Ovary (tissue), 9 donors: Measurements from ENCODE around the gene CD79A. TPM values are rescaled to one million over a fixed set of nuclear protein-coding genes. Genes with fewer than 3 reads are reported as not detected.

Source experiments
- DNase-seq, 5 donors: peaks; one replicate each; pipeline ENCODE4 v3.0.0-alpha.2; 2019 to 2020
- H3K27ac ChIP-seq, 2 donors: fragments of 200-600 bp; one replicate each; pipeline versions ENCODE4 v1.5.1 to v1.8.0; 2019 to 2022
- H3K27me3 ChIP-seq: fragments of 200-600 bp; one replicate; pipeline ENCODE4 v1.8.0; 2022
- H3K36me3 ChIP-seq: fragments of 200-600 bp; sonication (generic); one replicate; pipeline ENCODE4 v1.5.1; 2019
- H3K4me1 ChIP-seq: one replicate; pipeline ENCODE4 v1.8.1; 2013; ENCODE audit warnings: mild to moderate bottlenecking, moderate library complexity; ENCODE audit not compliant: insufficient read depth
- H3K4me3 ChIP-seq: fragments of 200-600 bp; sonication (generic); one replicate; pipeline ENCODE4 v1.5.1; 2017
- H3K9me3 ChIP-seq, 2 donors: fragments of 200-600 bp in 1 of 2; sonication (generic) in 1 of 2; one replicate each; pipeline versions ENCODE4 v1.5.1 to v1.8.1; 2013 to 2019; ENCODE audit warnings: mild to moderate bottlenecking in 1 of 2, moderate library complexity in 1 of 2
- CTCF ChIP-seq, 3 donors: fragments of 450-650 bp in 2 of 3; fragments of 200-600 bp in 1 of 3; IDR thresholded peaks; one replicate each; pipeline versions ENCODE4 v1.5.1 to v1.8.0; 2016 to 2022; ENCODE audit warnings: antibody characterized with exemption in 3 of 3, mild to moderate bottlenecking in 1 of 3
- EP300 ChIP-seq: sonication (generic); formaldehyde crosslinking; IDR thresholded peaks from one replicate; pipeline ENCODE4 v1.6.1; 2017; ENCODE audit warnings: antibody characterized with exemption
- POLR2A ChIP-seq: fragments of 450-650 bp; IDR thresholded peaks from one replicate; pipeline ENCODE4 v1.6.1; 2017; ENCODE audit warnings: antibody characterized with exemption, mild to moderate bottlenecking, moderate library complexity
- WGBS, 3 donors: extraction: QIAGEN DNeasy Blood & Tissue Kit in 1 of 3; methylation state at CpG; one replicate each; pipeline versions ENCODE4 v1.1.5 to v1.1.7; 2013 to 2017; 5-methylcytosine and 5-hydroxymethylcytosine counted together
- intact Hi-C, 4 donors: fragments of 100-400 bp; cut with DNase I; formaldehyde crosslinking; loops; one replicate each; pipeline versions ENCODE4 v1.11.0 to v1.15.1; 2022 to 2023
- microRNA-seq, 3 donors: library from miRNA; unstranded; fragments of <30 nt; microRNA quantifications; one replicate each; pipeline versions ENCODE4 to v1.2.0, GENCODE V29; 2019 to 2020
- polyA plus RNA-seq, 2 donors: library from polyadenylated mRNA; stranded (reverse); fragments of 200-250 nt in 1 of 2; fragments of 350-450 nt in 1 of 2; fragmentation: Illumina TruSeq in 1 of 2; extraction: RNeasy Lipid Tissue Mini Kit (QIAGEN cat#74804) in 1 of 2; gene quantifications; one replicate each; pipeline ENCODE4 v1.2.3, GENCODE V29; 2013 to 2014
- small RNA-seq: library from RNA; depleted of rRNA; stranded (forward); fragments of <200 nt; gene quantifications from one replicate; pipeline ENCODE3, GENCODE V24; 2016
- total RNA-seq, 7 donors: library from RNA; depleted of rRNA in 2 of 7; stranded (reverse); fragments of >200 nt in 2 of 7; fragmentation: NEBNext Ultra II Directional in 3 of 7; extraction: Animal tissue kit (Norgen Biotek cat#: 25700) in 3 of 7; gene quantifications; one replicate each; pipeline versions ENCODE4 v1.1.0 to v1.2.4, GENCODE V29; 2016 to 2023
- donor health status: DM: no; HTN: no; CAD: no; lungs with moderate emphysema.
- donor health status: DM: no; HTN: no; CAD: no.
- donor health status: Bipolar disorder and iron deficiency.
- donor health status: DM: yes; HTN: yes; CAD: no.
- donor health status: DM: no; HTN: no; CAD: no.
- donor health status: DM: yes; HTN: yes; CAD: no.

Gene CD79A
- total and polyA plus RNA-seq, 9 donors, result 0.25 to 1.4 (median 0.63) TPM; not detected in 1

GRCh38 chr19:41930322-41930722 is 53.2 kb downstream of the CD79A start:
- no peak overlapping the region for H3K4me3 ChIP-seq
- H3K36me3 ChIP-seq, result no peaks in the 10 kb centered on the region
- DNase-seq, result no peak
- no peaks in the 10 kb centered on the region for H3K9me3 ChIP-seq
- H3K27ac ChIP-seq, result no peak overlapping the region
- peaks cover 5% of the 10 kb centered on the region for H3K4me1 ChIP-seq
- WGBS, 3 donors, result 12 to 21% (median 14%) methylated on average over 7 of the region's 7 CpGs
- TF ChIP-seq CTCF (IDR thresholded peaks at IDR 0.05), result no peak
- no peak for TF ChIP-seq EP300
- no peak for TF ChIP-seq POLR2A
- intact Hi-C loops, result no loop called here
- no peaks in the 10 kb centered on the region for H3K27me3 ChIP-seq

Small RNAs within 50 kb of the gene (microRNA-seq; reads per million reads assigned to microRNA genes)
- gene MIR6797, result 0 reads per million in 3 donors

Small RNAs within 50 kb of the gene (small RNA-seq; reads per million reads assigned to genes)
- not detected for gene MIR6797

Other genes with a start within 250 kb of the CD79A start
- gene CEACAM7, start 189.0 kb upstream of the CD79A start, total RNA-seq, result under 1 TPM in 2 of 7 donors, not detected in 5; 0.08 to 0.55 TPM
- gene CEACAM7, start 189.0 kb upstream of the CD79A start, polyA plus RNA-seq, result not detected
- gene CEACAM5, start 168.7 kb upstream of the CD79A start, total RNA-seq, result 1 to 10 TPM in 2 of 7 donors, under 1 TPM in 1, not detected in 4; 0.27 to 1.5 (median 1.3) TPM
- gene CEACAM5, start 168.7 kb upstream of the CD79A start, polyA plus RNA-seq, result not detected
- gene CEACAM6, start 121.7 kb upstream of the CD79A start, total RNA-seq, result under 1 TPM in 4 of 7 donors, not detected in 3; 0.10 to 0.84 (median 0.29) TPM
- gene CEACAM6, start 121.7 kb upstream of the CD79A start, polyA plus RNA-seq, result under 1 TPM in 1 of 2 donors, not detected in 1; 0.07 TPM
- gene CEACAM3, start 80.7 kb upstream of the CD79A start, total RNA-seq, result not detected
- under 1 TPM in 1 of 2 donors, not detected in 1; 0.62 TPM for gene CEACAM3, start 80.7 kb upstream of the CD79A start, polyA plus RNA-seq
- not detected for gene LYPD4, start 32.6 kb upstream of the CD79A start, total RNA-seq
- gene LYPD4, start 32.6 kb upstream of the CD79A start, polyA plus RNA-seq, result not detected
- not detected for gene DMRTC2, start 32.2 kb upstream of the CD79A start, total RNA-seq
- gene DMRTC2, start 32.2 kb upstream of the CD79A start, polyA plus RNA-seq, result under 1 TPM in 1 of 2 donors, not detected in 1; 0.07 TPM
- 1,000 to 10,000 TPM; 2,441 to 3,427 (median 2,873) TPM for gene RPS19, start 17.0 kb upstream of the CD79A start, total RNA-seq
- gene RPS19, start 17.0 kb upstream of the CD79A start, polyA plus RNA-seq, result 1,000 to 10,000 TPM; 1,030 to 3,960 TPM
- 10 to 100 TPM; 35.6 to 97.5 (median 70.6) TPM for gene ARHGEF1, start 5.9 kb downstream of the CD79A start, total RNA-seq
- 10 to 100 TPM in 1 of 2 donors, 1 to 10 TPM in 1; 7.9 to 56.2 TPM for gene ARHGEF1, start 5.9 kb downstream of the CD79A start, polyA plus RNA-seq
- gene ERFL, start 51.2 kb downstream of the CD79A start, total RNA-seq, result 1 to 10 TPM in 1 of 7 donors, under 1 TPM in 6; 0.11 to 1.3 (median 0.50) TPM
- under 1 TPM in 1 of 2 donors, not detected in 1; 0.24 TPM for gene ERFL, start 51.2 kb downstream of the CD79A start, polyA plus RNA-seq
- 100 to 1,000 TPM; 120 to 206 (median 147) TPM for gene RABAC1, start 82.0 kb downstream of the CD79A start, total RNA-seq
- 100 to 1,000 TPM in 1 of 2 donors, 10 to 100 TPM in 1; 21.2 to 224 TPM for gene RABAC1, start 82.0 kb downstream of the CD79A start, polyA plus RNA-seq
- gene ATP1A3, start 117.0 kb downstream of the CD79A start, total RNA-seq, result under 1 TPM in 1 of 7 donors, not detected in 6; 0.32 TPM
- gene ATP1A3, start 117.0 kb downstream of the CD79A start, polyA plus RNA-seq, result under 1 TPM; 0.02 to 0.33 TPM
- 10 to 100 TPM in 2 of 7 donors, 1 to 10 TPM in 5; 1.7 to 16.3 (median 3.7) TPM for gene GRIK5, start 192.9 kb downstream of the CD79A start, total RNA-seq
- 1 to 10 TPM; 2.9 to 5.3 TPM for gene GRIK5, start 192.9 kb downstream of the CD79A start, polyA plus RNA-seq
- gene ZNF574, start 198.9 kb downstream of the CD79A start, total RNA-seq, result 10 to 100 TPM; 10.3 to 24.6 (median 18.2) TPM
- gene ZNF574, start 198.9 kb downstream of the CD79A start, polyA plus RNA-seq, result 10 to 100 TPM in 1 of 2 donors, 1 to 10 TPM in 1; 2.4 to 14.9 TPM